CD4-positive, alpha-beta T cell treated with Interleukin-12 subunit alpha and Interleukin-12 subunit beta, for 1 hour (primary cell): ENCODE measurements around the gene DEFB121.
"Not testable (repeated sequence)": the region's sequence is repeated elsewhere in the genome, so short reads cannot be mapped to it uniquely, and the experiment has no call there.

Experiments
- DNase-seq: peaks from one replicate; pipeline ENCODE4 v3.0.0-alpha.2; 2020

Gene DEFB121

DNA sequence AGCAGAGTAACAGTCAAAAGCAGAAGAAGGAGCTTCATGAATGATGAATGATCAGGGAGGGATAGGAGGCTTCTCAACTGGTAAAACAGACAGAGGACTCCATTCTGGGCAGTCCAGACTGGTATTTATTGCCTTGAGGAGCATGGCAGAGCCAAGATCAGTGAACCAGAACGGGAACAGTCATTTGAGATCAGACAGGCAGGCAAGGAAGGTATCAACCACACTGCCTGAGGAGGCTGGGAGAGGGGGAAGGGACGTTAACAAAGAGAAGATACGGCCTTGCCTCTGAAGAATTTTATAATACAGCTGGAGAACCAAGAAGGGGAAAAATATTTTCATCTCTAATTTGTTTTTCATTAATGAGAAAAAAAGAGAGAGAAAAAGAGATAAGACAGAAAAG, at the start of gene DEFB121:
TSS of gene DEFB121 (minus strand) at position 101 of the 400 bp plus-strand sequence. CDS start at position 38, 63 bp downstream.
- DNase-seq = no peak

GRCh38 chr20:31454361-31454760, 48.3 kb upstream of the DEFB121 start:
- DNase-seq = no peak

DNA sequence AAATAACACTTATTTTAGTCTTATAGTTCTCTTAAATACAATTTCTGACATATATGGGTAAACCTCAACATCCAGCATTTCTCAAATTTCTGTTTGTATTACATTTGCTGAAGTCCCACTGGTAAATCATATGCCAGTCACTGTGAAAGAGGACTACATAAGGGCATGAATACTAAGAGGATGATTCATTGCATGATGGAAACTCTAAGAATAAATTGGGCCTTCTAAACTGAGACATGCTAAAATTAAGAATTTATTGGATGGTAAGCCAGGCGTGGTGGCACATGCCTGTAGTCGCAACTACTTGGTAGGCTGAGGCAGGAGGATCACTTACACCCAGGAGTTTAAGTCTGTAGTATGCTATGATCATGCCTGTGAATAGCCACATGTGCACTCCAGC, 46.6 kb upstream of the DEFB121 start:
- DNase-seq = no peak

DNA sequence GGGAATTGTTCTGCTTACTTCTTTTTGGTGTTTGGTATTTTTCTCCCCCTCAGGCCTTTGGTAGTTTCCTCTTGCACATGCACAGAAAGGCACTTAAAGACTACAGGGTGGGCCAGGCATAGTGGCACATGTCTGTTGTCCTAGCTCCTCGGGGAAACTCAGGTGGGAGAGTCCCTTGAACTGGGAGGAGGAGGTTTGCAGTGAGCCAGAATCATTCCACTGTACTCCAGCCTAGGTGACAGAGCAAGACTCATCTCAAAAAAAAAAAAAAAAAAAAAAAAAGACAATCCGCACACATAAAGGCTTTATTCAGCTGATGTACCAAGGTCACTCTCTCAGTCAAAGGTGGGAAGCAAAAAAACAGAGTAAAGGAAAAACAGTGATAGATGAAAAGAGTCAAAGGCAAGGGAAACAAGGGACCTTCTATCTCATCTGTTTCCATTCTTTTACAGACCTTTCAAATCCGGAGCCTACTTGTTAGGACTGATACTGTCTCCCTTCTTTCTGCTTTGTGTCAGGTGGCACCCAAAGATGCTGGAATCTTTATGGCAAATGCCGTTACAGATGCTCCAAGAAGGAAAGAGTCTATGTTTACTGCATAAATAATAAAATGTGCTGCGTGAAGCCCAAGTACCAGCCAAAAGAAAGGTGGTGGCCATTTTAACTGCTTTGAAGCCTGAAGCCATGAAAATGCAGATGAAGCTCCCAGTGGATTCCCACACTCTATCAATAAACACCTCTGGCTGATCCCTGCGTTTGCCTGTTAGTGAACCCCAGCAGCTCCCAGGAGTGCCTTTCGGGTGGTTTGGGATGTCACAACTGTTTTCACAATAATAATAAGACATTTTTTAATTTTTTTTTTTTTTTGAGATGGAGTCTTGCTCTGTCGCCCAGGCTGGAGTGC, 43.7 kb upstream of the DEFB121 start:
- no peak for DNase-seq

DNA sequence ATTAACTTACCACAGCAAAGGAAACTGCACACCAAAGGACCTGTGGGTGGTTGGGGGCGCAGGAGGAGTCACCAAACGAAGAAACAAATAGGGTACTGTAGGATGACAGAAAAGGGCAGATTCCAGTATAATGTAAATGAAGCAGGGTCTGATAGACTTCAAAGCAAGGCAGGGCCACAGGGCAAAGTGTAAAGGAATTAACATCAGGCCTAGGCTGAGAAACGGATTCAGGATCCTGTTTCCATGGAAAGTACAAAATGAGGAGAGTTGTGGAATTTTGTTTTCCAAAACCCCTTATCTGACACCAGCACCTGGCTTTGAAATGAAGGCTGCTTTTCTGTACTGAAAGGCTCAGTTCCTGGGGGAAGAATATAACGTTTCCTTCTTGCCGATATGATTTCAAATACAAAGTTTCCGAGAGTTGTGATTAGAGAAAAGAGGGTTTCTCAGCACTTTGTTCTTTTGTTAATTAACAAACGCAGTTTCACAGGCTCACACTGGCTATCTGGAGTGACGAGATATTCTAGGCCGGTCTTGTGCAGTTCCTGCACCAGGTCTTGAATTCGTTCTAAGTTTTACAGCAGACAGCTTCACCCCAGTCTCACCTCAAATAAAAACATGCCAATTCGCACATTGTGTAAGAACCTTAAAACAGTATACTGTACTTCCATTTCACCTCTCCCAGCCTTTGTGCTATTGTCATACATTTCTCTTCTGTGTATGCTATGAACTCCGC, 40.2 kb upstream of the DEFB121 start:
- DNase-seq = no peak

GRCh38 chr20:31440012-31440659, 34.1 kb upstream of the DEFB121 start, which contains the start of gene DEFB123:
DEFB123 (plus strand) TSS chr20:31440632; CDS start chr20:31440699, 67 bp downstream.
- DNase-seq = no peak

DNA sequence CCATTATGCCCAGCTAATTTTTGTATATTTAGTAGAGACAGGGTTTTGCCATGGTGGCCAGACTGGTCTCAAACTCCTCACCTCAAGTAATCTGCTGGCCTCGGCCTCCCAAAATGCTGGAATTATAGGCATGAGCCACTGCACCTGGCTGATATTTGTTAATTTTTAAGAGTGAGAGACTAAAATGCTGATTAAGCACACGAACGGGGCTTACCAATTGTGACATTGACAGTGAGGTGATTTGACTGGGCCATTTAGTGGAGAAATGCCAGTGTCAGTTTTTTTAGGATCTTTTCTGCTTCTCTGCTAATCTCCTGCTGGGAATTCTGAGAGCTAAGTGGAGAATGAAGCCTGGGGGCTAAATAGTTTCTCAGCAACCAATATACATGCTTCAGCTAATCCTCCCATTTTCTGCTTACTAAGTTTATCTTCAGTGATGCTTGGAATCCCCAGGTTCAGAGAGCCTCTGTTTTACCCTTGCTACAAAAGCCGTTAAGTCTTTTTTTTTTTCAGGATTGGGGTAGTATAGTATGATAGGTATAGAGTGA, 24.6 kb upstream of the DEFB121 start:
- DNase-seq = no peak

GRCh38 chr20:31427576-31427975, 21.6 kb upstream of the DEFB121 start:
- DNase-seq = not testable (repeated sequence)

GRCh38 chr20:31426891-31427551, 21.0 kb upstream of the DEFB121 start:
- not testable (repeated sequence) for DNase-seq

DNA sequence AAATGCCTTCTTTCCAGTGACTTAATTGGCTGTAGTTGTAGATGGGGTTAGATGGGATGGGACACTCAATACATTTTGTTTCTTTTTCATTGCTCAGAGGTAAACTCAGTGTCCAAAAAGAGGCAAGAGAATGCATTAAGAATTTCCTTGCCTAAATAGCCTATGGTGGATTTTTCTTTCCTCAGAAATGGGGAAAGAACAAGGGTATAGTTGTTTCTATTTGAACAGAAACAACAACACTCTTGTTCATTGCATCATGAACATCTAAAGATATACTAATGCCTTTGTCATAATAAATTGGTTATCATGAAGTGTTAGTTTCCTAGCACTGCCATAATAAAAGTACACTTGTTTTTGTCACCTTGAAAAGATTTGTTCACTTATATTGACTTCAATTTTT, 19.8 kb upstream of the DEFB121 start:
- no peak for DNase-seq

GRCh38 chr20:31418307-31418706, 12.3 kb upstream of the DEFB121 start:
- DNase-seq = no peak

DNA sequence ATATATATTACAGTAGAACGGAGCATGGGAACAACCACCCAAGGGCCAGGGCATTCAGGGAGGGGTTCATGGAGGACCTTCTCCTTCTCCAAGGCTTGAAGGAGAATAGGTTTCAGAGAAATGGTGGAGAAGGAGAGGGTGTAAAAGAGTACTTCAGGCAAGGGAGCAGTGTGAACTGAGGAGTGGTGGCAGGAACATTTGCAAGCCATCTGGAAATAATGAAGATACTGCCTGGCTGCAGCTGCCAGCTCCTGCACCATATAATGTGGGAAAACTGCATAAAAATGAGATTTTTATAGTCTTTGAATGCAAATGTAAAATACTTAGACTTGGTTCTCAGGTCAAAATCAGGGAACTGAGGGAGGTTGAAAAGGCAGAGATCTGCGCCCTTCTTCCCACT, 9.6 kb upstream of the DEFB121 start:
- no peak for DNase-seq

- no peak for DNase-seq
Measured at GRCh38 chr20:31414381-31414780, 8.4 kb upstream of the DEFB121 start.

DNA sequence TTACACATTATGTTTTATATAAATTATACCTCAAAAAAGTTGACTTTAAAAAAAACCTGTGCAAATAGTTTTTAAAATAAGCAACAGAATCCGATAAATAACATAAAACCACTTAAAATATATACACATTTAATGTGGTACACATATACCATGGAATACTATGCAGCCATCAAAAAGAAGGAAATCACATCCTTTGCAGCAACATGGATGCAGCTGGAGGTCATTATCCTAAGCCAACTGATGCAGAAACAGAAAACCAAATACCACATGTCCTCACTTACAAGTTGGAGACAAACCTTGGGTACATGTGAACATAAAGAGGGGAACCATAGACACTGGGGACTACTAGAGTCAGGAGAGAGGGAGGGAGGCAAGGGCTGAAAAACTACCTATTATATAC, 4.0 kb upstream of the DEFB121 start:
- no peak for DNase-seq

GRCh38 chr20:31403886-31404285, 2.1 kb downstream of the DEFB121 start:
- no peak for DNase-seq

DNA sequence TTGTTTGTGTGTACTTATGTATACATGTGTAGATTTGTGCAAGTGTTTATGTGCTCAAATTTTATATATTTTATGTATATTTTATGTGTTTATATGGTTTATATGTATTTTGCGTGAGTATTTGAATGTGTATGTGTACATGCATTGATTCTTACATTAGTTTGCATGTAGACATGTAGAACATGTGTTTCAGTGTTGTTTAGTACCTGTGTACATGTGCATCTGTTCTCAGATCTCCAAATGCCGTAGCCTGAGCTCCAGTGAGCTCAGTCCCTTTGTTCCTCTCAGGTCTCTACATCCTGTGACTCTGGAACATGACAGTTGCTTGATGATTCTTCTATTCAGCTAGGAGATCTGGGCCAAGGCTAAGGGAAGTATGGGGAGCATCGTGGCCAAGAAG, 11.1 kb downstream of the DEFB121 start:
- DNase-seq = no peak

- DNase-seq = no peak
Measured at GRCh38 chr20:31392836-31393235, 13.2 kb downstream of the DEFB121 start.

- no peak for DNase-seq
Measured at GRCh38 chr20:31390490-31390889, 15.5 kb downstream of the DEFB121 start, which contains the start of gene DEFB119. DEFB119 (minus strand) TSS chr20:31390590; CDS start chr20:31390483, 107 bp downstream.

DNA sequence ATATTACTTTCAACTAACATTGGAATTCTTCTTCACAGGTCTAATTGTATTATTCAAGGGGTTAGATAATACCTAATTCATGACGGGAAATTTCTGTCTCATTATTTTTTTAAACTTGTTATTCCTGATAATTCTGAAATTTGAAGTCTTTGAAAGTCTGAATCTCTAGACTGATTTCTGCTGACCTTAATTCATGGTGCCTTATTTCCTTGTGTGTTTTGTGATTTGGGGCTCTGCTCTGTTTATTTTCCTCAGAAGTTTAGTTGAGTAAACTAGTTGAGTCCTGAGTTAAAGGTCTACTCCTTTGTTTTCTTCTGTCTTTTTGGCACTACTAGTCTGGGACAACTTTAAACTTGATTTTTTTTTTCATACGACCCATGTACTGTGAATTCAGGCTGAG, 31.7 kb downstream of the DEFB121 start:
- DNase-seq = no peak

- DNase-seq = no peak
Measured at GRCh38 chr20:31368301-31368700, 37.7 kb downstream of the DEFB121 start, which contains the start of gene DEFB118. DEFB118 (plus strand) TSS chr20:31368601; CDS start chr20:31368651, 50 bp downstream.

GRCh38 chr20:31364272-31364671, 41.7 kb downstream of the DEFB121 start:
- DNase-seq = not testable (repeated sequence)

DNA sequence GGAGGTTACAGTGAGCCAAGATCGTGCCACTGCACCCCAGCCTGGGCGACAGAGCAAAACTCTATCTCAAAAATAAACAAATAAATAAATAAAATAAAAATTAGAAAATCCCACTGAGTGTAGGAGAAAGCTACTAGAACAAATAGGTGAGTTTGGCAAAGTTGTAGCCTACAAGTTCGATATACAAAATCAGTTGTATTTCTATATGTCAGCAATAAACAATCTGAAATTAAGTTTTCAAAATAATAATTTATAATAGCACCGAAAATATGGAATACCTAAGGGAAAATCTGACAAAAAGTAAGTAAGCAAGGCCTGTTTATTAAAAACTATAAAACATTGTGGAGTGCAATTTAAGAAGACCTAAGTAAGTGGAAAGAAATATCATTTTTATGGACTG, 42.7 kb downstream of the DEFB121 start:
- DNase-seq = no peak
